Measurements from ENCODE around the gene TRIM5. TPM values are rescaled to one million over a fixed set of nuclear protein-coding genes. Genes with fewer than 3 reads are reported as not detected.

TRIM5 gene, protein sequence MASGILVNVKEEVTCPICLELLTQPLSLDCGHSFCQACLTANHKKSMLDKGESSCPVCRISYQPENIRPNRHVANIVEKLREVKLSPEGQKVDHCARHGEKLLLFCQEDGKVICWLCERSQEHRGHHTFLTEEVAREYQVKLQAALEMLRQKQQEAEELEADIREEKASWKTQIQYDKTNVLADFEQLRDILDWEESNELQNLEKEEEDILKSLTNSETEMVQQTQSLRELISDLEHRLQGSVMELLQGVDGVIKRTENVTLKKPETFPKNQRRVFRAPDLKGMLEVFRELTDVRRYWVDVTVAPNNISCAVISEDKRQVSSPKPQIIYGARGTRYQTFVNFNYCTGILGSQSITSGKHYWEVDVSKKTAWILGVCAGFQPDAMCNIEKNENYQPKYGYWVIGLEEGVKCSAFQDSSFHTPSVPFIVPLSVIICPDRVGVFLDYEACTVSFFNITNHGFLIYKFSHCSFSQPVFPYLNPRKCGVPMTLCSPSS
- polyA plus RNA-seq (2013, experiment 1 of 2), result 25.2 TPM
- polyA plus RNA-seq (2013, experiment 2 of 2), result 25.9 TPM

DNA sequence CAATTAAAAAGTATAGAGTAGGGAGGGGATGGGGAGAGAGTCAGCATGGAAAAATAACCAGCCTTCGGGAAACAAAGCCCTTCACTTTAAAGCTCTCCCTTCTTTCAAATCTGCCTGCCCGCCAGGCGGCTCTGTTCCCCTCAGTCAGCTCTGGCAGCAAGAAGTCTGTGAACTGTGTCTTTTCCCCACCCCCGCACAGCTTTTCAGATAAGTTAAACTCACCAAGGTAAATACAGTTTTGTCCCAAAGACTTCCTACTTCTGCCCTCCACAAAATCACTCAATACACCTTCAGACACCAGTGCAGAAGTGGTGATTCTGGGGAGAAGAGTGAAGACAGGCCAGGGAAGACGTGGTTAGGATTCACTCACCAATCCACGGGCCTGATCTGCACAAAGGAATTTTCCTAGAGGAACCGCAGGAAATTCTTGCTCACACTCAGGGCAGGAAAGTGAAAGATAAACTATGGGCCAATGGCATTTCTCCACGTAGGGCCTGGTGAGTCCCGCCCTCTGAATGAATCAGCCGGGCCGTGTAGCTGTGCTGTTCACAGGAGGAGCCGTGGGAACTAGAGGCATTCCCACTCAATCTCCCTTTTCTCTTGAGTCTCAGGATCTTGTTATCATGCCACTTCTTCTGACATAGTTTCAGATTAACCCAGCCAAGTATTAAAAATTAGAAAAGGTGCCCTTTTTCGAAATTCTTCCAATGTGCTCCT is at the start of gene TRIM5:
Gene TRIM5 (minus strand): TSS at position 429 of the 717 bp plus-strand sequence. CDS start 4,897 bp downstream, outside the sequence.
- Histone ChIP-seq H2AFZ (ENCODE audit: low read length) (peak within 1 kb of the TSS; percentile 97), H3K36me3 (replicated peaks in 1 of 2; ENCODE audit: control insufficient read depth in 2 of 2, insufficient read depth in 2 of 2, low read length in 2 of 2) (peaks cover under 1 to 17% of the 10 kb centered on the region in 2 donors), H2BK12ac (ENCODE audit: low read length) (peak within 1 kb of the TSS; percentile 8), H3K4me1 (ENCODE audit: control insufficient read depth in 2 of 2, insufficient read depth in 1 of 2, low read depth in 1 of 2, low read length in 2 of 2) (peaks cover 0 to 3% of the 10 kb centered on the region in 2 donors), H3K4me2 (ENCODE audit: insufficient read depth, low read length, poor library complexity, severe bottlenecking) (peak within 1 kb of the TSS; percentile 63), H3K9me3 (replicated peaks in 1 of 2; ENCODE audit: control insufficient read depth in 2 of 2, insufficient read depth in 1 of 2, low read depth in 1 of 2, low read length in 2 of 2) (peaks cover 4% of the 10 kb centered on the region in 2 donors), H3K27me3 (ENCODE audit: control insufficient read depth in 3 of 3, insufficient read depth in 3 of 3, low read depth in 1 of 3, low read length in 3 of 3) (no peaks in the 10 kb centered on the region), H2BK15ac (ENCODE audit: low read length) (no peak within 1 kb of the TSS), H3K14ac (ENCODE audit: low read length) (no peak within 1 kb of the TSS), H3K4me3 (ENCODE audit: low read length in 2 of 2) (peak within 1 kb of the TSS; percentile 70 to 76), H2AK5ac (ENCODE audit: low read depth, low read length) (no peak within 1 kb of the TSS), H3K27ac (replicated peaks; ENCODE audit: low read length) (peak within 1 kb of the TSS; percentile 58), H4K8ac (ENCODE audit: low read depth, low read length) (no peak within 1 kb of the TSS), H3K79me1 (ENCODE audit: low read depth, low read length) (no peaks in the 10 kb centered on the region), H2BK5ac (ENCODE audit: low read length) (no peak within 1 kb of the TSS), H3K4ac (ENCODE audit: low read length) (no peak within 1 kb of the TSS), H3K9ac (ENCODE audit: low read depth, low read length, poor library complexity) (no peak within 1 kb of the TSS), H4K91ac (ENCODE audit: low read depth, low read length, poor library complexity) (no peak within 1 kb of the TSS), H3K23ac (ENCODE audit: low read depth, low read length, poor library complexity) (no peak within 1 kb of the TSS), H2BK120ac (ENCODE audit: low read depth, low read length) (no peak within 1 kb of the TSS), H3K18ac (ENCODE audit: low read length) (no peak within 1 kb of the TSS)
- peak; percentile 74 for DNase-seq (ENCODE audit: low spot score)
- WGBS, 2 donors (ENCODE audit: extremely low coverage in 2 of 2, insufficient read length in 2 of 2, insufficient replicate concordance in 1 of 2), result no CpG with 5 or more reads among the region's 13 CpGs

DNA sequence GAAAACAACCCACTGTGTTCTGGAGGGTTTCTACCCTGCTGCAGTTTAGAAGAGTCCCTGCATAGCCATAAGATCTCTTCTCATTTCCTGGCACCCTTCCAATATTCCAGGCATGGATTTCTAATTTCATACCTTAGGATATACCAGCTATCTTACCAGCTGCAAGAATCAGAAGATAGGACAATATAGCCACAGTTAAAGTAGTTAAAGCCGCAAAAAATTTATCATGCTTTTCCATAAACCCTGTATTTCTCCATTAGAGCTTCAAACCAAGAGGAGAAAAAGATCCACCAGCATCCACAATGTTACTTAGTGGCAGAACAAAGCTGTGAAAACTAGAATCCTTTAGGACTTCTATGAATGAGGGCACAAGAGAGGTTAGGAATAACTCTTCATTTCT is 42.8 kb upstream of the TRIM5 start:
- no peaks in the 10 kb centered on the region for H3K79me1 ChIP-seq (ENCODE audit: low read depth, low read length)
- no peaks in the 10 kb centered on the region for H3K36me3 ChIP-seq (replicated peaks in 1 of 2; ENCODE audit: control insufficient read depth in 2 of 2, insufficient read depth in 2 of 2, low read length in 2 of 2)
- H3K9me3 ChIP-seq (replicated peaks in 1 of 2; ENCODE audit: control insufficient read depth in 2 of 2, insufficient read depth in 1 of 2, low read depth in 1 of 2, low read length in 2 of 2), result peaks cover 0 to 2% of the 10 kb centered on the region in 2 donors
- no peak overlapping the region for H2AFZ ChIP-seq (ENCODE audit: low read length)
- no CpG with 5 or more reads among the region's 1 CpG for WGBS, 2 donors (ENCODE audit: extremely low coverage in 2 of 2, insufficient read length in 2 of 2, insufficient replicate concordance in 1 of 2)
- DNase-seq (ENCODE audit: low spot score), result no peak
- no peaks in the 10 kb centered on the region for H3K4me1 ChIP-seq (ENCODE audit: control insufficient read depth in 2 of 2, insufficient read depth in 1 of 2, low read depth in 1 of 2, low read length in 2 of 2)
- no peak overlapping the region for H2BK12ac ChIP-seq (ENCODE audit: low read length)
- H2BK5ac ChIP-seq (ENCODE audit: low read length), result no peak overlapping the region
- H4K8ac ChIP-seq (ENCODE audit: low read depth, low read length), result no peak overlapping the region
- H3K4me3 ChIP-seq (ENCODE audit: low read length in 2 of 2), result no peak overlapping the region
- peaks cover 0 to 5% (median 0%) of the 10 kb centered on the region in 3 experiments for H3K27me3 ChIP-seq (ENCODE audit: control insufficient read depth in 3 of 3, insufficient read depth in 3 of 3, low read depth in 1 of 3, low read length in 3 of 3)
- H3K4ac ChIP-seq (ENCODE audit: low read length), result no peak overlapping the region
- no peak overlapping the region for H2AK5ac ChIP-seq (ENCODE audit: low read depth, low read length)
- no peak overlapping the region for H3K23ac ChIP-seq (ENCODE audit: low read depth, low read length, poor library complexity)
- H3K18ac ChIP-seq (ENCODE audit: low read length), result no peak overlapping the region
- no peak overlapping the region for H3K27ac ChIP-seq (replicated peaks; ENCODE audit: low read length)
- no peak overlapping the region for H3K9ac ChIP-seq (ENCODE audit: low read depth, low read length, poor library complexity)
- no peak overlapping the region for H3K4me2 ChIP-seq (ENCODE audit: insufficient read depth, low read length, poor library complexity, severe bottlenecking)
- H2BK120ac ChIP-seq (ENCODE audit: low read depth, low read length), result no peak overlapping the region
- H4K91ac ChIP-seq (ENCODE audit: low read depth, low read length, poor library complexity), result no peak overlapping the region
- H3K14ac ChIP-seq (ENCODE audit: low read length), result no peak overlapping the region
- no peak overlapping the region for H2BK15ac ChIP-seq (ENCODE audit: low read length)

DNA sequence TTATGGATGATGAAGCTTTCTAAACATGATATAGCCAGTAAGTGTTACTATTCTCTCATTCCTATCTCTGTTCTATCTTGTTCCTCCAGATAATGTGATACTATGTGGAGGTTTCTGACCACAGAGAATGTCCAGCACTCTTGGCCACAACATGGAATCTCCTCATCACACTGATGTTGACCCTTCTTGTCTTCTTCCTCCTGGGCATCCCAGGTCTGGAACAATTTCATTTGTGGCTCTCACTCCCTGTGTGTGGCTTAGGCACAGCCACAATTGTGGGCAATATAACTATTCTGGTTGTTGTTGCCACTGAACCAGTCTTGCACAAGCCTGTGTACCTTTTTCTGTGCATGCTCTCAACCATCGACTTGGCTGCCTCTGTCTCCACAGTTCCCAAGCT is 41.5 kb upstream of the TRIM5 start:
- H3K4me2 ChIP-seq (ENCODE audit: insufficient read depth, low read length, poor library complexity, severe bottlenecking), result no peak overlapping the region
- no peak overlapping the region for H3K27ac ChIP-seq (replicated peaks; ENCODE audit: low read length)
- no peak overlapping the region for H2AFZ ChIP-seq (ENCODE audit: low read length)
- H3K4me1 ChIP-seq (ENCODE audit: control insufficient read depth in 2 of 2, insufficient read depth in 1 of 2, low read depth in 1 of 2, low read length in 2 of 2), result no peaks in the 10 kb centered on the region
- H2AK5ac ChIP-seq (ENCODE audit: low read depth, low read length), result no peak overlapping the region
- no peaks in the 10 kb centered on the region for H3K36me3 ChIP-seq (replicated peaks in 1 of 2; ENCODE audit: control insufficient read depth in 2 of 2, insufficient read depth in 2 of 2, low read length in 2 of 2)
- no peak overlapping the region for H2BK120ac ChIP-seq (ENCODE audit: low read depth, low read length)
- no peak overlapping the region for H3K14ac ChIP-seq (ENCODE audit: low read length)
- no peak for DNase-seq (ENCODE audit: low spot score)
- no peaks in the 10 kb centered on the region for H3K27me3 ChIP-seq (ENCODE audit: control insufficient read depth in 3 of 3, insufficient read depth in 3 of 3, low read depth in 1 of 3, low read length in 3 of 3)
- no CpG with 5 or more reads among the region's 1 CpG for WGBS, 2 donors (ENCODE audit: extremely low coverage in 2 of 2, insufficient read length in 2 of 2, insufficient replicate concordance in 1 of 2)
- H3K9ac ChIP-seq (ENCODE audit: low read depth, low read length, poor library complexity), result no peak overlapping the region
- no peak overlapping the region for H2BK5ac ChIP-seq (ENCODE audit: low read length)
- H3K9me3 ChIP-seq (replicated peaks in 1 of 2; ENCODE audit: control insufficient read depth in 2 of 2, insufficient read depth in 1 of 2, low read depth in 1 of 2, low read length in 2 of 2), result peaks cover 0 to 2% of the 10 kb centered on the region in 2 donors
- H3K23ac ChIP-seq (ENCODE audit: low read depth, low read length, poor library complexity), result no peak overlapping the region
- H3K4ac ChIP-seq (ENCODE audit: low read length), result no peak overlapping the region
- H4K8ac ChIP-seq (ENCODE audit: low read depth, low read length), result no peak overlapping the region
- no peak overlapping the region for H3K18ac ChIP-seq (ENCODE audit: low read length)
- H2BK15ac ChIP-seq (ENCODE audit: low read length), result no peak overlapping the region
- H2BK12ac ChIP-seq (ENCODE audit: low read length), result no peak overlapping the region
- H3K79me1 ChIP-seq (ENCODE audit: low read depth, low read length), result no peaks in the 10 kb centered on the region
- no peak overlapping the region for H3K4me3 ChIP-seq (ENCODE audit: low read length in 2 of 2)
- H4K91ac ChIP-seq (ENCODE audit: low read depth, low read length, poor library complexity), result no peak overlapping the region

DNA sequence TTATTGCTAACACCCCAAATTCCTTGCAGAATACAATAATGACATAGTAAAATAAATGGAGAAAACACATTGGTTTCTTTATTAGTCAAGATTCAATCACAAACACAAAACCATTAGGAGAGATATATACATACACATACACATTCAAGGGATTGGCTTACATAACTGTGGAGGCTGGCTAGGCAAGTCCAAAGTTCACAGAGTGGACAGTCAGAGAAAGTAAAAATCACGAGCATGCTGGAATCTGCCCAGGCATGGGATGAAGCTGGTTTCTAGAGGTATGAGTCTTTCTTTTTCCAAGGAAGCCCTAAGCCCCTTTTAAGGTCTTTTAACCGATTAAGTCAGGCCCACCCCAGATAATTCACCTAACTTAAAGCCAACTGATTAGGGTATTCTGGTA is 37.7 kb upstream of the TRIM5 start:
- Histone ChIP-seq H3K36me3 (replicated peaks in 1 of 2; ENCODE audit: control insufficient read depth in 2 of 2, insufficient read depth in 2 of 2, low read length in 2 of 2) (no peaks in the 10 kb centered on the region), H3K27ac (replicated peaks; ENCODE audit: low read length) (no peak overlapping the region), H3K4me3 (ENCODE audit: low read length in 2 of 2) (no peak overlapping the region), H2BK12ac (ENCODE audit: low read length) (no peak overlapping the region), H3K79me1 (ENCODE audit: low read depth, low read length) (no peaks in the 10 kb centered on the region), H4K8ac (ENCODE audit: low read depth, low read length) (no peak overlapping the region), H3K9ac (ENCODE audit: low read depth, low read length, poor library complexity) (no peak overlapping the region), H2BK120ac (ENCODE audit: low read depth, low read length) (no peak overlapping the region), H2AFZ (ENCODE audit: low read length) (no peak overlapping the region), H3K23ac (ENCODE audit: low read depth, low read length, poor library complexity) (no peak overlapping the region), H3K4me1 (ENCODE audit: control insufficient read depth in 2 of 2, insufficient read depth in 1 of 2, low read depth in 1 of 2, low read length in 2 of 2) (no peaks in the 10 kb centered on the region), H4K91ac (ENCODE audit: low read depth, low read length, poor library complexity) (no peak overlapping the region), H2AK5ac (ENCODE audit: low read depth, low read length) (no peak overlapping the region), H3K27me3 (ENCODE audit: control insufficient read depth in 3 of 3, insufficient read depth in 3 of 3, low read depth in 1 of 3, low read length in 3 of 3) (no peaks in the 10 kb centered on the region), H3K4ac (ENCODE audit: low read length) (no peak overlapping the region), H3K14ac (ENCODE audit: low read length) (no peak overlapping the region), H3K9me3 (replicated peaks in 1 of 2; ENCODE audit: control insufficient read depth in 2 of 2, insufficient read depth in 1 of 2, low read depth in 1 of 2, low read length in 2 of 2) (peaks cover 0 to 2% of the 10 kb centered on the region in 2 donors), H2BK15ac (ENCODE audit: low read length) (no peak overlapping the region), H3K4me2 (ENCODE audit: insufficient read depth, low read length, poor library complexity, severe bottlenecking) (no peak overlapping the region), H2BK5ac (ENCODE audit: low read length) (no peak overlapping the region), H3K18ac (ENCODE audit: low read length) (no peak overlapping the region)
- WGBS, 2 donors (ENCODE audit: extremely low coverage in 2 of 2, insufficient read length in 2 of 2, insufficient replicate concordance in 1 of 2), result no CpG with 5 or more reads among the region's 2 CpGs
- DNase-seq (ENCODE audit: low spot score), result no peak
